WTC11 (cell line): ENCODE results near the gene GSK3B. TPM values are rescaled to one million over a fixed set of nuclear protein-coding genes. Genes with fewer than 3 reads are reported as not detected.

Source experiments
- ATAC-seq: fragments of 200-7000 bp; cut with Tn5 transposase; 2 replicates; pipeline ENCODE4 v1.10.0; 2021; ENCODE audit warnings: mild to moderate bottlenecking, moderate library complexity
- CTCF ChIA-PET: fragments of 300-600 bp; sonication (Branson Sonifier 250); formaldehyde crosslinking; loops from one replicate; lab custom pipeline; 2021; ENCODE audit warnings: antibody characterized with exemption; lab: Charles Lee
- POLR2A ChIA-PET: fragments of 350-600 bp; sonication (Branson Sonifier 250); formaldehyde crosslinking; loops from one replicate; lab custom pipeline; 2021; ENCODE audit warnings: antibody characterized with exemption; lab: Charles Lee
- DNase-seq: peaks from one replicate; pipeline ENCODE4 v3.0.0; 2021; ENCODE audit warnings: low spot score
- H3K27ac Mint-ChIP-seq: 2 replicates; pipeline ENCODE4 v1.8.0; 2021; ENCODE audit warnings: mixed read lengths
- H3K27me3 Mint-ChIP-seq: 2 replicates; pipeline ENCODE4 v1.8.0; 2021; ENCODE audit warnings: low read depth, mild to moderate bottlenecking, moderate library complexity, mixed read lengths
- H3K36me3 Mint-ChIP-seq: 2 replicates; pipeline ENCODE4 v1.8.0; 2021; ENCODE audit warnings: mixed read lengths
- H3K4me1 Mint-ChIP-seq: 2 replicates; pipeline ENCODE4 v1.8.0; 2022; ENCODE audit warnings: mixed read lengths
- H3K4me3 Mint-ChIP-seq: 2 replicates; pipeline ENCODE4 v1.8.0; 2021; ENCODE audit warnings: mild to moderate bottlenecking, moderate library complexity, mixed read lengths
- H3K9me3 Mint-ChIP-seq: 2 replicates; pipeline ENCODE4 v1.8.0; 2021; ENCODE audit warnings: mixed read lengths
- EMX1 ChIP-seq: fragments of 250-450 bp; sonication (Bioruptor Pico); IDR thresholded peaks from 2 replicates; pipeline ENCODE4 v1.8.0; 2021; ENCODE audit warnings: mild to moderate bottlenecking
- GABPB1 ChIP-seq: sonication (generic); formaldehyde crosslinking; IDR thresholded peaks from 2 replicates; pipeline ENCODE4 v1.8.1; 2023; ENCODE audit warnings: mild to moderate bottlenecking, missing genetic modification reagents
- IRF2 ChIP-seq: sonication (generic); formaldehyde crosslinking; IDR thresholded peaks from 2 replicates; pipeline ENCODE4 v1.8.0; 2022; ENCODE audit warnings: low read depth, missing genetic modification reagents, borderline replicate concordance
- JAZF1 ChIP-seq: fragments of 250-450 bp; sonication (Bioruptor Pico); IDR thresholded peaks from 2 replicates; pipeline ENCODE4 v1.9.0; 2021; ENCODE audit warnings: moderate library complexity, mild to moderate bottlenecking, inconsistent platforms
- NFATC4 ChIP-seq: fragments of 250-450 bp; sonication (Bioruptor Pico); IDR thresholded peaks from 2 replicates; pipeline ENCODE4 v1.9.0; 2021; ENCODE audit warnings: mild to moderate bottlenecking
- NFYB ChIP-seq: sonication (generic); formaldehyde crosslinking; conservative IDR thresholded peaks from 2 replicates; pipeline ENCODE4 v1.8.0; 2022; ENCODE audit warnings: low read depth, missing genetic modification reagents
- NR1H2 ChIP-seq: sonication (generic); formaldehyde crosslinking; IDR thresholded peaks from 2 replicates; pipeline ENCODE4 v1.9.0; 2021; ENCODE audit warnings: mild to moderate bottlenecking, moderate library complexity, missing genetic modification reagents
- RORB ChIP-seq: fragments of 250-450 bp; sonication (Bioruptor Pico); IDR thresholded peaks from 2 replicates; pipeline ENCODE4 v1.9.0; 2021; ENCODE audit warnings: mild to moderate bottlenecking
- SMAD3 ChIP-seq: sonication (generic); formaldehyde crosslinking; IDR thresholded peaks from 2 replicates; pipeline ENCODE4 v1.8.0; 2022; ENCODE audit warnings: missing genetic modification reagents, mild to moderate bottlenecking, borderline replicate concordance
- TEAD4 ChIP-seq: sonication (generic); formaldehyde crosslinking; IDR thresholded peaks from 2 replicates; pipeline ENCODE4 v1.8.0; 2022; ENCODE audit warnings: mild to moderate bottlenecking, missing genetic modification reagents
- total RNA-seq: library from RNA; stranded (reverse); gene quantifications from 3 replicates; pipeline ENCODE4 v1.2.3, GENCODE V29; 2021
- TF ChIP-seq, protein P1 (sequence below): fragments of 250-450 bp; sonication (Bioruptor Pico); IDR thresholded peaks from 2 replicates; pipeline ENCODE4 v1.8.0; 2021; ENCODE audit warnings: mild to moderate bottlenecking
- TF ChIP-seq, protein P2 (sequence below): sonication (generic); formaldehyde crosslinking; IDR thresholded peaks from 2 replicates; pipeline ENCODE4 v1.8.1; 2022; ENCODE audit warnings: mild to moderate bottlenecking, missing genetic modification reagents, moderate library complexity, borderline replicate concordance
- TF ChIP-seq, protein P3 (sequence below): sonication (generic); formaldehyde crosslinking; IDR thresholded peaks from 2 replicates; pipeline ENCODE4 v1.8.0; 2022; ENCODE audit warnings: mild to moderate bottlenecking, missing genetic modification reagents
- TF ChIP-seq, protein P4 (sequence below): sonication (generic); formaldehyde crosslinking; IDR thresholded peaks from 2 replicates; pipeline ENCODE4 v1.8.0; 2022; ENCODE audit warnings: mild to moderate bottlenecking, missing genetic modification reagents
- TF ChIP-seq, protein P5 (sequence below): fragments of 200-600 bp; IDR thresholded peaks from 2 replicates; pipeline ENCODE4 v1.8.0; 2022; ENCODE audit warnings: antibody characterized with exemption
- TF ChIP-seq, protein P6 (sequence below): sonication (generic); formaldehyde crosslinking; IDR thresholded peaks from 2 replicates; pipeline ENCODE4 v1.8.0; 2022; ENCODE audit warnings: mild to moderate bottlenecking, missing genetic modification reagents
- TF ChIP-seq, protein P7 (sequence below): sonication (generic); formaldehyde crosslinking; IDR thresholded peaks from 2 replicates; pipeline ENCODE4 v1.8.1; 2022; ENCODE audit warnings: low read depth, missing genetic modification reagents, borderline replicate concordance
- TF ChIP-seq, protein P8 (sequence below): fragments of 250-450 bp; sonication (Bioruptor Pico); IDR thresholded peaks from 2 replicates; pipeline ENCODE4 v2.1.2; 2022; ENCODE audit warnings: mild to moderate bottlenecking, moderate library complexity
- TF ChIP-seq, protein P9 (sequence below): sonication (generic); formaldehyde crosslinking; IDR thresholded peaks from 2 replicates; pipeline ENCODE4 v1.8.1; 2022; ENCODE audit warnings: low read depth, mild to moderate bottlenecking, moderate library complexity, missing genetic modification reagents, borderline replicate concordance
- TF ChIP-seq, protein P10 (sequence below): sonication (generic); formaldehyde crosslinking; IDR thresholded peaks from 2 replicates; pipeline ENCODE4 v1.8.1; 2023; ENCODE audit warnings: mild to moderate bottlenecking, moderate library complexity, missing genetic modification reagents
- TF ChIP-seq, protein P11 (sequence below): sonication (generic); formaldehyde crosslinking; IDR thresholded peaks from 2 replicates; pipeline ENCODE4 v1.8.1; 2023; ENCODE audit warnings: mild to moderate bottlenecking, missing genetic modification reagents, moderate library complexity
- TF ChIP-seq, protein P12 (sequence below): sonication (generic); formaldehyde crosslinking; IDR thresholded peaks from 2 replicates; pipeline ENCODE4 v1.8.1; 2022; ENCODE audit warnings: mild to moderate bottlenecking, moderate library complexity, missing genetic modification reagents

Gene GSK3B
- total RNA-seq, 1 experiment from 2014 or later = 48.9 TPM

DNA sequence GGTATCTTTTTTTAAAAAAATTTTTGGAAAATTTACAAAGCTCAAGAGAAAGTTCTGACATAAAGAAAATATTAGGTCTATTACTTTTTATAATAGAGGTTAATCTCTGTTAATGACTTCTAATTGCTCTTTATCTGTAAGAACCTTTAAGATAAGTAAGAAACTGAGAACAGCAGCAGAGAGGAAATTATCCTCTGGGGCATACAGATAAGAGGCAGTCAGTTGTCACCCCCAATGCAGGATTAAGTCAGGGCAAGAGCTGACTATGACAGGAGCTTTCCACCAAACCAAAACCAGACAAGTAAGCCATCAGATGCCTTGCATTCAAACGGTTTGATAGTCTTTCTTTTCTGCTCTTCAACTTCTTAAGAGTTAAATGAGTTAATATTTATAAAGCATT lies 149.0 kb downstream of the GSK3B start (continued):
- TF ChIP-seq, protein P1, sequence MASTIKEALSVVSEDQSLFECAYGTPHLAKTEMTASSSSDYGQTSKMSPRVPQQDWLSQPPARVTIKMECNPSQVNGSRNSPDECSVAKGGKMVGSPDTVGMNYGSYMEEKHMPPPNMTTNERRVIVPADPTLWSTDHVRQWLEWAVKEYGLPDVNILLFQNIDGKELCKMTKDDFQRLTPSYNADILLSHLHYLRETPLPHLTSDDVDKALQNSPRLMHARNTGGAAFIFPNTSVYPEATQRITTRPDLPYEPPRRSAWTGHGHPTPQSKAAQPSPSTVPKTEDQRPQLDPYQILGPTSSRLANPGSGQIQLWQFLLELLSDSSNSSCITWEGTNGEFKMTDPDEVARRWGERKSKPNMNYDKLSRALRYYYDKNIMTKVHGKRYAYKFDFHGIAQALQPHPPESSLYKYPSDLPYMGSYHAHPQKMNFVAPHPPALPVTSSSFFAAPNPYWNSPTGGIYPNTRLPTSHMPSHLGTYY = no peak
- TF ChIP-seq, protein P2, sequence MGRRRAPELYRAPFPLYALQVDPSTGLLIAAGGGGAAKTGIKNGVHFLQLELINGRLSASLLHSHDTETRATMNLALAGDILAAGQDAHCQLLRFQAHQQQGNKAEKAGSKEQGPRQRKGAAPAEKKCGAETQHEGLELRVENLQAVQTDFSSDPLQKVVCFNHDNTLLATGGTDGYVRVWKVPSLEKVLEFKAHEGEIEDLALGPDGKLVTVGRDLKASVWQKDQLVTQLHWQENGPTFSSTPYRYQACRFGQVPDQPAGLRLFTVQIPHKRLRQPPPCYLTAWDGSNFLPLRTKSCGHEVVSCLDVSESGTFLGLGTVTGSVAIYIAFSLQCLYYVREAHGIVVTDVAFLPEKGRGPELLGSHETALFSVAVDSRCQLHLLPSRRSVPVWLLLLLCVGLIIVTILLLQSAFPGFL (CRISPR knock-in tag) = no peak
- TF ChIP-seq, protein P3, sequence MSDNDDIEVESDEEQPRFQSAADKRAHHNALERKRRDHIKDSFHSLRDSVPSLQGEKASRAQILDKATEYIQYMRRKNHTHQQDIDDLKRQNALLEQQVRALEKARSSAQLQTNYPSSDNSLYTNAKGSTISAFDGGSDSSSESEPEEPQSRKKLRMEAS (CRISPR knock-in tag) = no peak
- TF ChIP-seq NFYB (CRISPR knock-in tag) (no peak), JAZF1 (CRISPR knock-in tag) (no peak)
- TF ChIP-seq, protein P4, sequence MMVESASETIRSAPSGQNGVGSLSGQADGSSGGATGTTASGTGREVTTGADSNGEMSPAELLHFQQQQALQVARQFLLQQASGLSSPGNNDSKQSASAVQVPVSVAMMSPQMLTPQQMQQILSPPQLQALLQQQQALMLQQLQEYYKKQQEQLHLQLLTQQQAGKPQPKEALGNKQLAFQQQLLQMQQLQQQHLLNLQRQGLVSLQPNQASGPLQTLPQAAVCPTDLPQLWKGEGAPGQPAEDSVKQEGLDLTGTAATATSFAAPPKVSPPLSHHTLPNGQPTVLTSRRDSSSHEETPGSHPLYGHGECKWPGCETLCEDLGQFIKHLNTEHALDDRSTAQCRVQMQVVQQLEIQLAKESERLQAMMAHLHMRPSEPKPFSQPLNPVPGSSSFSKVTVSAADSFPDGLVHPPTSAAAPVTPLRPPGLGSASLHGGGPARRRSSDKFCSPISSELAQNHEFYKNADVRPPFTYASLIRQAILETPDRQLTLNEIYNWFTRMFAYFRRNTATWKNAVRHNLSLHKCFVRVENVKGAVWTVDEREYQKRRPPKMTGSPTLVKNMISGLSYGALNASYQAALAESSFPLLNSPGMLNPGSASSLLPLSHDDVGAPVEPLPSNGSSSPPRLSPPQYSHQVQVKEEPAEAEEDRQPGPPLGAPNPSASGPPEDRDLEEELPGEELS (CRISPR knock-in tag) = no peak

DNA sequence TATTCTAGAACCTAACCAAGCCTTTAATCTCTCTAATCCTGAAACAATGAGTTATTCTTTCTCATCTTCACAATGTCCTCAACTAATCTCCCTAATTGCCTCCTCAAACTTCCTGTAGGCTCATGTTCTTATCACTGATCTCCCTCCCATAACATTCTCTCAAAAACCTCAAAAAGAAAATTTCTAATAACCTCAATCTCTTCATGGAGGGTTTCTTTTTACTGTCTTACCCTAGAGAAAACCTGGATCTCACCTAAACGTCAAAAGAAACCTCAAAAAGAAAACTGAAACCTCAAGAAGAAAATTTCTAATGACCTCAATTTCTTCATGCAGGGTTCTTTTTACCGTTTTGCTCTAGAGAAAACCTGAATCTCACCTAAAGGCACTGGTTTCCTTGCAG lies 150.2 kb downstream of the GSK3B start:
- no peaks in the 10 kb centered on the region; the same call in 1 of the 2 replicates for H3K36me3 Mint-ChIP-seq
- ATAC-seq = no peak
- H3K27me3 Mint-ChIP-seq = no peaks in the 10 kb centered on the region
- ChIA-PET CTCF (no interaction called here), POLR2A (no interaction called here)
- H3K4me1 Mint-ChIP-seq = peaks cover 3% of the 10 kb centered on the region
- no peaks in the 10 kb centered on the region for H3K9me3 Mint-ChIP-seq
- H3K27ac Mint-ChIP-seq = no peak overlapping the region
- DNase-seq = no peak
- no peak overlapping the region for H3K4me3 Mint-ChIP-seq
- TF ChIP-seq, protein P5, sequence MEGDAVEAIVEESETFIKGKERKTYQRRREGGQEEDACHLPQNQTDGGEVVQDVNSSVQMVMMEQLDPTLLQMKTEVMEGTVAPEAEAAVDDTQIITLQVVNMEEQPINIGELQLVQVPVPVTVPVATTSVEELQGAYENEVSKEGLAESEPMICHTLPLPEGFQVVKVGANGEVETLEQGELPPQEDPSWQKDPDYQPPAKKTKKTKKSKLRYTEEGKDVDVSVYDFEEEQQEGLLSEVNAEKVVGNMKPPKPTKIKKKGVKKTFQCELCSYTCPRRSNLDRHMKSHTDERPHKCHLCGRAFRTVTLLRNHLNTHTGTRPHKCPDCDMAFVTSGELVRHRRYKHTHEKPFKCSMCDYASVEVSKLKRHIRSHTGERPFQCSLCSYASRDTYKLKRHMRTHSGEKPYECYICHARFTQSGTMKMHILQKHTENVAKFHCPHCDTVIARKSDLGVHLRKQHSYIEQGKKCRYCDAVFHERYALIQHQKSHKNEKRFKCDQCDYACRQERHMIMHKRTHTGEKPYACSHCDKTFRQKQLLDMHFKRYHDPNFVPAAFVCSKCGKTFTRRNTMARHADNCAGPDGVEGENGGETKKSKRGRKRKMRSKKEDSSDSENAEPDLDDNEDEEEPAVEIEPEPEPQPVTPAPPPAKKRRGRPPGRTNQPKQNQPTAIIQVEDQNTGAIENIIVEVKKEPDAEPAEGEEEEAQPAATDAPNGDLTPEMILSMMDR = no peak
- TF ChIP-seq, protein P6, sequence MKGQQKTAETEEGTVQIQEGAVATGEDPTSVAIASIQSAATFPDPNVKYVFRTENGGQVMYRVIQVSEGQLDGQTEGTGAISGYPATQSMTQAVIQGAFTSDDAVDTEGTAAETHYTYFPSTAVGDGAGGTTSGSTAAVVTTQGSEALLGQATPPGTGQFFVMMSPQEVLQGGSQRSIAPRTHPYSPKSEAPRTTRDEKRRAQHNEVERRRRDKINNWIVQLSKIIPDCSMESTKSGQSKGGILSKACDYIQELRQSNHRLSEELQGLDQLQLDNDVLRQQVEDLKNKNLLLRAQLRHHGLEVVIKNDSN (CRISPR knock-in tag) = no peak
- TF ChIP-seq SMAD3 (no peak), NR1H2 (CRISPR knock-in tag) (no peak), GABPB1 (CRISPR knock-in tag) (no peak), TEAD4 (CRISPR knock-in tag) (no peak), NFATC4 (no peak), IRF2 (CRISPR knock-in tag) (no peak), RORB (no peak), EMX1 (CRISPR knock-in tag) (no peak)
- TF ChIP-seq, protein P7, sequence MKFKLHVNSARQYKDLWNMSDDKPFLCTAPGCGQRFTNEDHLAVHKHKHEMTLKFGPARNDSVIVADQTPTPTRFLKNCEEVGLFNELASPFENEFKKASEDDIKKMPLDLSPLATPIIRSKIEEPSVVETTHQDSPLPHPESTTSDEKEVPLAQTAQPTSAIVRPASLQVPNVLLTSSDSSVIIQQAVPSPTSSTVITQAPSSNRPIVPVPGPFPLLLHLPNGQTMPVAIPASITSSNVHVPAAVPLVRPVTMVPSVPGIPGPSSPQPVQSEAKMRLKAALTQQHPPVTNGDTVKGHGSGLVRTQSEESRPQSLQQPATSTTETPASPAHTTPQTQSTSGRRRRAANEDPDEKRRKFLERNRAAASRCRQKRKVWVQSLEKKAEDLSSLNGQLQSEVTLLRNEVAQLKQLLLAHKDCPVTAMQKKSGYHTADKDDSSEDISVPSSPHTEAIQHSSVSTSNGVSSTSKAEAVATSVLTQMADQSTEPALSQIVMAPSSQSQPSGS (CRISPR knock-in tag) = no peak
- TF ChIP-seq, protein P8, sequence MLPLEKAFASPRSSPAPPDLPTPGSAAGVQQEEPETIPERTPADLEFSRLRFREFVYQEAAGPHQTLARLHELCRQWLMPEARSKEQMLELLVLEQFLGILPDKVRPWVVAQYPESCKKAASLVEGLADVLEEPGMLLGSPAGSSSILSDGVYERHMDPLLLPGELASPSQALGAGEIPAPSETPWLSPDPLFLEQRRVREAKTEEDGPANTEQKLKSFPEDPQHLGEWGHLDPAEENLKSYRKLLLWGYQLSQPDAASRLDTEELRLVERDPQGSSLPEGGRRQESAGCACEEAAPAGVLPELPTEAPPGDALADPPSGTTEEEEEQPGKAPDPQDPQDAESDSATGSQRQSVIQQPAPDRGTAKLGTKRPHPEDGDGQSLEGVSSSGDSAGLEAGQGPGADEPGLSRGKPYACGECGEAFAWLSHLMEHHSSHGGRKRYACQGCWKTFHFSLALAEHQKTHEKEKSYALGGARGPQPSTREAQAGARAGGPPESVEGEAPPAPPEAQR = no peak
- TF ChIP-seq, protein P9, sequence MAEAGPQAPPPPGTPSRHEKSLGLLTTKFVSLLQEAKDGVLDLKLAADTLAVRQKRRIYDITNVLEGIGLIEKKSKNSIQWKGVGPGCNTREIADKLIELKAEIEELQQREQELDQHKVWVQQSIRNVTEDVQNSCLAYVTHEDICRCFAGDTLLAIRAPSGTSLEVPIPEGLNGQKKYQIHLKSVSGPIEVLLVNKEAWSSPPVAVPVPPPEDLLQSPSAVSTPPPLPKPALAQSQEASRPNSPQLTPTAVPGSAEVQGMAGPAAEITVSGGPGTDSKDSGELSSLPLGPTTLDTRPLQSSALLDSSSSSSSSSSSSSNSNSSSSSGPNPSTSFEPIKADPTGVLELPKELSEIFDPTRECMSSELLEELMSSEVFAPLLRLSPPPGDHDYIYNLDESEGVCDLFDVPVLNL = no peak
- TF ChIP-seq, protein P10, sequence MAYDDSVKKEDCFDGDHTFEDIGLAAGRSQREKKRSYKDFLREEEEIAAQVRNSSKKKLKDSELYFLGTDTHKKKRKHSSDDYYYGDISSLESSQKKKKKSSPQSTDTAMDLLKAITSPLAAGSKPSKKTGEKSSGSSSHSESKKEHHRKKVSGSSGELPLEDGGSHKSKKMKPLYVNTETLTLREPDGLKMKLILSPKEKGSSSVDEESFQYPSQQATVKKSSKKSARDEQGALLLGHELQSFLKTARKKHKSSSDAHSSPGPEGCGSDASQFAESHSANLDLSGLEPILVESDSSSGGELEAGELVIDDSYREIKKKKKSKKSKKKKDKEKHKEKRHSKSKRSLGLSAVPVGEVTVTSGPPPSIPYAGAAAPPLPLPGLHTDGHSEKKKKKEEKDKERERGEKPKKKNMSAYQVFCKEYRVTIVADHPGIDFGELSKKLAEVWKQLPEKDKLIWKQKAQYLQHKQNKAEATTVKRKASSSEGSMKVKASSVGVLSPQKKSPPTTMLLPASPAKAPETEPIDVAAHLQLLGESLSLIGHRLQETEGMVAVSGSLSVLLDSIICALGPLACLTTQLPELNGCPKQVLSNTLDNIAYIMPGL = no peak
- TF ChIP-seq, protein P11, sequence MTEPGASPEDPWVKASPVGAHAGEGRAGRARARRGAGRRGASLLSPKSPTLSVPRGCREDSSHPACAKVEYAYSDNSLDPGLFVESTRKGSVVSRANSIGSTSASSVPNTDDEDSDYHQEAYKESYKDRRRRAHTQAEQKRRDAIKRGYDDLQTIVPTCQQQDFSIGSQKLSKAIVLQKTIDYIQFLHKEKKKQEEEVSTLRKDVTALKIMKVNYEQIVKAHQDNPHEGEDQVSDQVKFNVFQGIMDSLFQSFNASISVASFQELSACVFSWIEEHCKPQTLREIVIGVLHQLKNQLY (CRISPR knock-in tag) = no peak
- TF ChIP-seq, protein P12, sequence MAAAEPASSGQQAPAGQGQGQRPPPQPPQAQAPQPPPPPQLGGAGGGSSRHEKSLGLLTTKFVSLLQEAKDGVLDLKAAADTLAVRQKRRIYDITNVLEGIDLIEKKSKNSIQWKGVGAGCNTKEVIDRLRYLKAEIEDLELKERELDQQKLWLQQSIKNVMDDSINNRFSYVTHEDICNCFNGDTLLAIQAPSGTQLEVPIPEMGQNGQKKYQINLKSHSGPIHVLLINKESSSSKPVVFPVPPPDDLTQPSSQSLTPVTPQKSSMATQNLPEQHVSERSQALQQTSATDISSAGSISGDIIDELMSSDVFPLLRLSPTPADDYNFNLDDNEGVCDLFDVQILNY (CRISPR knock-in tag) = no peak
